ENCODE results near the gene TSPAN5.

- no peak for TF ChIP-seq CTCF (IDR thresholded peaks at IDR 0.05; ENCODE audit: insufficient read depth, low read length, poor library complexity, severe bottlenecking)
- no peak for TF ChIP-seq EZH2phosphoT487 (conservative IDR thresholded peaks at IDR 0.05; ENCODE audit: low read length)
Measured at GRCh38 chr4:98694076-98694475, 35.7 kb upstream of the TSPAN5 start.

All from SU-DHL-6 (cell line).